IMR-90 (cell line): ENCODE data around the gene GRIN2A. TPM values are rescaled to one million over a fixed set of nuclear protein-coding genes. Genes with fewer than 3 reads are reported as not detected.

Experiments used
- ATAC-seq: fragments of 200-7000 bp; cut with Tn5 transposase; 2 replicates; pipeline ENCODE4 v1.9.1; 2020; ENCODE audit warnings: low read depth, mild to moderate bottlenecking, moderate library complexity
- BruUV-seq: library from RNA; stranded (reverse); fragments of 400-500 nt; replicated peaks from 2 replicates; lab custom pipeline; 2021; lab: Mats Ljungman, UMichigan
- CTCF ChIA-PET: fragments of 300-600 bp; formaldehyde crosslinking; extraction: SDS; loops from one replicate; lab custom pipeline; 2021; ENCODE audit warnings: antibody characterized with exemption; lab: Yijun Ruan, JAX
- POLR2A ChIA-PET: fragments of 300-600 bp; sonication (Branson Sonifier 250); formaldehyde crosslinking; loops from one replicate; lab custom pipeline; 2022; ENCODE audit warnings: antibody characterized with exemption; ENCODE audit not compliant: unreplicated experiment; lab: Charles Lee
- DNase-seq: peaks from one replicate; pipeline ENCODE4 v3.0.0; 2013
- H2AFZ ChIP-seq: replicated peaks from 2 replicates; pipeline ENCODE3; 2013; ENCODE audit warnings: low read length, mild to moderate bottlenecking; ENCODE audit not compliant: poor library complexity
- H2AK5ac ChIP-seq: 2 replicates; pipeline ENCODE4 v1.6.1; 2013; ENCODE audit warnings: low read depth, low read length, inconsistent platforms
- H2AK9ac ChIP-seq: replicated peaks from 2 replicates; pipeline ENCODE3; 2013; ENCODE audit warnings: mild to moderate bottlenecking, low read depth, low read length, moderate library complexity; ENCODE audit not compliant: poor library complexity
- H2BK120ac ChIP-seq: 2 replicates; pipeline ENCODE4 v1.6.1; 2013; ENCODE audit warnings: low read depth, low read length, inconsistent platforms
- H2BK15ac ChIP-seq: 3 replicates; pipeline ENCODE4 v1.6.1; 2013; ENCODE audit warnings: low read depth, low read length, inconsistent platforms
- H2BK20ac ChIP-seq: 2 replicates; pipeline ENCODE4 v1.6.1; 2013; ENCODE audit warnings: low read depth, mild to moderate bottlenecking, inconsistent platforms, low read length, moderate library complexity
- H2BK5ac ChIP-seq: 2 replicates; pipeline ENCODE4 v1.6.1; 2013; ENCODE audit warnings: mild to moderate bottlenecking, low read depth, low read length, inconsistent platforms; ENCODE audit not compliant: poor library complexity, severe bottlenecking
- H3K14ac ChIP-seq: replicated peaks from 2 replicates; pipeline ENCODE4 v1.6.1; 2013; ENCODE audit warnings: low read depth, low read length, inconsistent platforms
- H3K18ac ChIP-seq: 2 replicates; pipeline ENCODE4 v1.6.1; 2013; ENCODE audit warnings: low read depth, low read length, control low read depth
- H3K23ac ChIP-seq: 2 replicates; pipeline ENCODE4 v1.6.1; 2013; ENCODE audit warnings: low read depth, low read length, inconsistent platforms
- H3K27ac ChIP-seq: 2 replicates; pipeline ENCODE4 v1.5.1; 2013; ENCODE audit warnings: mild to moderate bottlenecking, control low read depth, low read length; ENCODE audit not compliant: insufficient read depth
- H3K27me3 ChIP-seq: 2 replicates; pipeline ENCODE4 v1.6.1; 2013; ENCODE audit warnings: low read length; ENCODE audit not compliant: control insufficient read depth, insufficient read depth
- H3K36me3 ChIP-seq: 2 replicates; pipeline ENCODE4 v1.6.1; 2013; ENCODE audit warnings: low read length, mixed read lengths; ENCODE audit not compliant: control insufficient read depth, insufficient read depth
- H3K4ac ChIP-seq: 2 replicates; pipeline ENCODE4 v1.6.1; 2013; ENCODE audit warnings: low read depth, low read length, inconsistent platforms
- H3K4me1 ChIP-seq: 2 replicates; pipeline ENCODE4 v1.6.1; 2013; ENCODE audit warnings: low read length, mixed read lengths; ENCODE audit not compliant: control insufficient read depth, insufficient read depth
- H3K4me2 ChIP-seq: 2 replicates; pipeline ENCODE4 v1.6.1; 2013; ENCODE audit warnings: low read depth, mild to moderate bottlenecking, control low read depth, low read length, moderate library complexity
- H3K4me3 ChIP-seq: 2 replicates; pipeline ENCODE4 v1.5.1; 2013; ENCODE audit warnings: low read depth, mild to moderate bottlenecking, control low read depth, low read length, moderate library complexity; ENCODE audit not compliant: insufficient read depth
- H3K56ac ChIP-seq: 2 replicates; pipeline ENCODE4 v1.6.1; 2013; ENCODE audit warnings: low read length, inconsistent platforms; ENCODE audit not compliant: insufficient read depth; ENCODE audit errors: extremely low read depth
- H3K79me1 ChIP-seq, 2 experiments: 2 replicates each; pipeline ENCODE4 v1.6.1; 2013; ENCODE audit warnings: low read length in 2 of 2, inconsistent platforms in 1 of 2, low read depth in 1 of 2
- H3K9ac ChIP-seq: 2 replicates; pipeline ENCODE4 v1.6.1; 2013; ENCODE audit warnings: low read depth, low read length, control low read depth
- H3K9me1 ChIP-seq: 2 replicates; pipeline ENCODE4 v1.6.1; 2013; ENCODE audit warnings: low read length, inconsistent platforms; ENCODE audit not compliant: insufficient read depth
- H3K9me3 ChIP-seq: 2 replicates; pipeline ENCODE4 v1.6.1; 2013; ENCODE audit warnings: low read length; ENCODE audit not compliant: control insufficient read depth, insufficient read depth
- H4K20me1 ChIP-seq: 2 replicates; pipeline ENCODE4 v1.6.1; 2013; ENCODE audit warnings: low read length, inconsistent platforms; ENCODE audit not compliant: insufficient read depth
- H4K5ac ChIP-seq: 2 replicates; pipeline ENCODE4 v1.6.1; 2013; ENCODE audit warnings: mild to moderate bottlenecking, low read depth, low read length, control low read depth
- H4K8ac ChIP-seq, 2 experiments: 2 replicates each; pipeline ENCODE4 v1.6.1; 2013; ENCODE audit warnings: low read depth in 2 of 2, low read length in 2 of 2, control low read depth in 1 of 2, inconsistent platforms in 1 of 2
- H4K91ac ChIP-seq: 2 replicates; pipeline ENCODE4 v1.6.1; 2013; ENCODE audit warnings: low read depth, low read length, inconsistent platforms; ENCODE audit not compliant: insufficient read depth
- MAZ ChIP-seq: IDR thresholded peaks from 2 replicates; pipeline ENCODE4 v1.6.1; 2012; ENCODE audit warnings: low read depth, mild to moderate bottlenecking, low read length, improper control_type of control experiment, moderate library complexity, borderline replicate concordance
- RCOR1 ChIP-seq: IDR thresholded peaks from 2 replicates; pipeline ENCODE4 v1.6.1; 2012; ENCODE audit warnings: mild to moderate bottlenecking, low read length, improper control_type of control experiment; ENCODE audit not compliant: insufficient replicate concordance
- WGBS, 2 experiments: methylation state at CpG; one replicate each; pipeline versions ENCODE4 v1.1.5 to v1.1.7; 2013; ENCODE audit warnings: missing lambda C conversion rate in 2 of 2; ENCODE audit not compliant: insufficient read length in 1 of 2; ENCODE audit errors: extremely low coverage in 2 of 2; 5-methylcytosine and 5-hydroxymethylcytosine counted together
- dilution Hi-C: fragments of 300-500 bp; cut with HindIII; formaldehyde crosslinking; loops from one replicate; pipeline ENCODE4 v1.14.3; 2018; ENCODE audit warnings: low sequenced_read_pairs; ENCODE audit not compliant: unreplicated experiment
- in situ Hi-C: fragments of 300-500 bp; cut with MboI; formaldehyde crosslinking; loops from 3 replicates; pipeline ENCODE4 v1.14.3; 2019; ENCODE audit warnings: low sequenced_read_pairs, inconsistent platforms, mixed read lengths
- intact Hi-C: fragments of 100-400 bp; cut with micrococcal nuclease; formaldehyde crosslinking; loops from 2 replicates; pipeline ENCODE4 v1.10.0; 2022
- polyA plus RNA-seq, 3 experiments: library from polyadenylated mRNA; depleted of rRNA; stranded (reverse); fragments of >200 nt; gene quantifications; 2 replicates each; pipeline ENCODE4 v1.2.3, GENCODE V29; 2012; ENCODE audit warnings: low replicate concordance in 1 of 3
- total RNA-seq: library from RNA; depleted of rRNA; stranded (reverse); fragments of >200 nt; gene quantifications from 2 replicates; pipeline ENCODE4 v1.2.3, GENCODE V29; 2012

Gene GRIN2A
- total and polyA plus RNA-seq, 2 of the 4 experiments (the other 2 are of a cell fraction): under 0.01 TPM; not detected in 1

DNA sequence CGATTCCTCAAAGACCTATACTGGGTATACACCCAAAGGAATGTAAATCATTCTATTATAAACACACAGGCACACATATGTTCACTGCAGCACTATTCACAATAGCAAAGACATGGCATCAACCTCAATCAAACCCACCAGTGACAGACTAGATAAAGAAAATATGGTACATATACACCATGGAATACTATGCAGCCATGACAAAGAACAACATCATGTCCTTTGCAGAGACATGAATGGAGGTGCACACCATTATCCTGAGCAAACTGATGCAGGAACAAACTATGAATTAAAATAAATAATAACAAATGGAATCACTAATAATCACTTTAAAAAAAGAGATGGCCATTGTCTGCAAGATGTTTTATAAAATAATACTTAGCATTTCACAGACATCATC is 380.1 kb downstream of the GRIN2A start:
- no CpG with 5 or more reads among the region's 1 CpG for WGBS, 2 experiments
- H4K91ac ChIP-seq: no peak overlapping the region
- no peak overlapping the region for H4K8ac ChIP-seq
- ChIA-PET POLR2A (no interaction called here), CTCF (no interaction called here)
- H3K14ac ChIP-seq: no peak overlapping the region
- TF ChIP-seq RCOR1 (no peak), MAZ (no peak)
- H3K4me2 ChIP-seq: no peak overlapping the region
- no peak overlapping the region for H3K27ac ChIP-seq
- peaks cover 17% of the 10 kb centered on the region for H3K9me3 ChIP-seq
- no peak overlapping the region for H2AK9ac ChIP-seq
- ATAC-seq (no peak), DNase-seq (no peak)
- H3K18ac ChIP-seq: no peak overlapping the region
- H4K20me1 ChIP-seq: no peaks in the 10 kb centered on the region
- no peak overlapping the region for H3K23ac ChIP-seq
- BruUV-seq: no TSS peak
- H2BK120ac ChIP-seq: no peak overlapping the region
- H2AFZ ChIP-seq: no peak overlapping the region
- no peaks in the 10 kb centered on the region for H3K27me3 ChIP-seq
- H3K9me1 ChIP-seq: no peaks in the 10 kb centered on the region
- no peak overlapping the region for H4K5ac ChIP-seq
- H3K4me3 ChIP-seq: no peak overlapping the region
- no peak overlapping the region for H3K4ac ChIP-seq
- H2BK5ac ChIP-seq: no peak overlapping the region
- H2BK20ac ChIP-seq: no peak overlapping the region
- no peak overlapping the region for H3K56ac ChIP-seq
- no peak overlapping the region for H2BK15ac ChIP-seq
- in situ Hi-C loops (no loop called here), dilution Hi-C loops (no loop called here), intact Hi-C loops (no loop called here)
- no peak overlapping the region for H3K9ac ChIP-seq
- H3K4me1 ChIP-seq: no peaks in the 10 kb centered on the region
- H3K79me1 ChIP-seq: no peaks in the 10 kb centered on the region
- no peak overlapping the region for H2AK5ac ChIP-seq
- no peaks in the 10 kb centered on the region for H3K36me3 ChIP-seq
